Right hindlimb (tissue), 1 donor: Measurements from ENCODE around the gene SCGB1C1.
"Not testable (repeated sequence)": the region's sequence is repeated elsewhere in the genome, so short reads cannot be mapped to it uniquely, and the experiment has no call there.

Source experiments
- DNase-seq: peaks from one replicate; pipeline ENCODE4 v3.0.0-alpha.2; 2018

SCGB1C1 gene

DNA sequence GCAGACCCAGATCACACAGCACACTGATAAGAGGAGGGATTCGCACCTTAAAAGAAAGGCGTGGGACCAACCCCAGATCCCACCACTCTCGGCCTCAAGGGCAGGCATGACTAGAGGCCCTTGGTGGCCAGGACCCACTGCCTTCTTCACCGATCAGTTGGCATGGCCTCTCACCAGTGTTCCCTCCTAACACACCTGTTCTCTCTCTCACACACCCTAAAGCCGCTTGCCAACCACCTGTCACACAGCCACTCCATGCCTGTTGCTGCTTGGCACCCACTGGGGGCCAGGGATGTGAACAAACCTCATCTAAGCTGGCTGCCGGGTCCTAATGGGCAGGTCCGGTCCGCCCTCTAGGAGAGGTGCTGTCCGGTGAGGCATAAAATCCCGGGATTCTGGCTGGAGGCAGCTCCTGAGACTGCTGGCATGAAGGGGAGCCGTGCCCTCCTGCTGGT lies at the start of gene SCGB1C1:
SCGB1C1 (plus strand) TSS at position 405 of the 455 bp plus-strand sequence; CDS start at position 427, 22 bp downstream.
- not testable (repeated sequence) for DNase-seq

DNA sequence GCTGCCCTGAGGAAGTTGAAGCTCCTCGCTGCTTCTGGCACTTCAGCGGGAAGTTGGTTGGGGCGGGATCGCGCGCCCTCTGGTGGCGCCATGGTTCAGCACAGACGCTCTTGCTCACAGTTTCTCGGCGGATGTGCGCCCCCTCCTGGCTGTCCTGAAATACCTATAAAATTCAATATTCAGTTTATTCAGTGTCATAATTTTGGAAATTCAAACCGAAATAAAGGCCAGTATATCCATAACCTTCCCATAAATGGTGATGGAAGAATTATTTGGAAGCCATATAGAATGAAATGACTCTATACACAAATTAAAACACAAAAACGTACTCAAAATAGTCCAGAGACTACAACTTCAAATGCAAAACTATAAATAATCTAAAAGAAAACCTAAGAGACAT lies 12.6 kb upstream of the SCGB1C1 start:
- not testable (repeated sequence) for DNase-seq

DNA sequence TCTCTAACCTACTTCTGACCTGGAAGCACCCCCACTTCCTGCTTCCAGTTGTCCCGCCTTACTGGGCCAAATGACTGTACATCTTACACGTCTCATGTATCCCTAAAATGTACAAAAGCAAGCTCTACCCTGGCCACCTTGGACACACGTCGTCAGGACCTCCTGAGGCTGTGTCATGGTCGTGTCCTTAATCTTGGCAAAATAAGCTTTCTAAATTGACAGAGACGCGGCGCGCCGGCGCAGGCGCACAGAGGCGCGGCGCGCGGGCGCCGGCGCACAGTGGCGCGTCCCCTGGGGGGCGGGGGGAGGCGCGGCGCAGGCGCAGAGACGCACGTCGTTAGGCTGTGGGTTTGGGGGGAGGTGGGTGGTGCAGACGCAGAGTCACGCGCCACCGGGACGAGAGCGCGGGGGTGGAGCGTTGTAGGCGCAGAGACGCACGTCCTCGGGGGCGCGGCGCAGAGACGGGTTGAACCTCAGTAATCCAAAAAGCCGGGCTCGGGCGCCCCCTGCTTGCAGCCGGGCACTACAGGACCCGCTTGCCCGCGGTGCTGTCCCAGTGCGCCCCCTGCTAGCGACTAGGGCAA lies 3.6 kb upstream of the SCGB1C1 start:
- DNase-seq = not testable (repeated sequence)

DNA sequence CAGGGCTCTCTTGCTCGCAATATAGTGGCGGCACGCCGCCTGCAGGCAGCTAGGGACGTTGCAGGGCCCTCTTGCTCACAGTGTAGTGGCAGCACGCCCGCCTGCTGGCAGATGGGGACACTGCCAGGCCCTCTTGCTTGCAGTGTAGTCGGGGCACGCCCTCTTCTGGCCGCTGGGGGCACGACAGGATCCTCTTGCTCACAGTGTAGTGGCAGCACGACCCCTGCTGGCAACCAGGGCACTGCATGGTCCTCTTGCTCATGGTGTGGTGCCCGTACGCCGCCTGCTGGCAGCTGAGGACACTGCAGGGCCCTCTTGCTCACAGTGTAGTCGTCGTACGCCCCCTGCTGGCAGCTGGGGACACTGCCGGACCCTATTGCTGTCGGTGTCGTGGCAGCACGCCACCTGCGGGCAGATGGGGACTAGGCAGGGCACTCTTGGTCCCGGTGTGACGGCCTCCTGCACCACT lies 3.0 kb upstream of the SCGB1C1 start:
- DNase-seq = not testable (repeated sequence)

DNA sequence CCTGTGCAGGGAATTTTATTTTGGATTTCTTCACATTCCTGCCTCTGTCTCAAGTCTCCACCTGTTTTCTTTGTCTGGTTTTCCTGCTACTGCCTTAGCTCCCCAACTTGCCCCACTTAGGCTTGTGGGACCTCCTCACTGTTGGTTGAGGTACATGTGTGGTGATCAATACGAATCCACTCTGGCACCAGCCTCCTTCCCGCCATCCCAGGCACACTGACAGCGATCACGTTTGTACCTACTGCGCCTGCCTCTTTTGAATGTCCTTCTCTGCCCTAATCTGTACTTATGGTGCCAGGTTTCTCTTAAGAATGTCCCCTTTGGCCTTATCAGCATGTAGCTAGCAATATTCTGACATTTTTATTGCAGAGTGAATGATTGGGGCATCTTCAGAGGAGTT lies 2.3 kb upstream of the SCGB1C1 start:
- not testable (repeated sequence) for DNase-seq

DNA sequence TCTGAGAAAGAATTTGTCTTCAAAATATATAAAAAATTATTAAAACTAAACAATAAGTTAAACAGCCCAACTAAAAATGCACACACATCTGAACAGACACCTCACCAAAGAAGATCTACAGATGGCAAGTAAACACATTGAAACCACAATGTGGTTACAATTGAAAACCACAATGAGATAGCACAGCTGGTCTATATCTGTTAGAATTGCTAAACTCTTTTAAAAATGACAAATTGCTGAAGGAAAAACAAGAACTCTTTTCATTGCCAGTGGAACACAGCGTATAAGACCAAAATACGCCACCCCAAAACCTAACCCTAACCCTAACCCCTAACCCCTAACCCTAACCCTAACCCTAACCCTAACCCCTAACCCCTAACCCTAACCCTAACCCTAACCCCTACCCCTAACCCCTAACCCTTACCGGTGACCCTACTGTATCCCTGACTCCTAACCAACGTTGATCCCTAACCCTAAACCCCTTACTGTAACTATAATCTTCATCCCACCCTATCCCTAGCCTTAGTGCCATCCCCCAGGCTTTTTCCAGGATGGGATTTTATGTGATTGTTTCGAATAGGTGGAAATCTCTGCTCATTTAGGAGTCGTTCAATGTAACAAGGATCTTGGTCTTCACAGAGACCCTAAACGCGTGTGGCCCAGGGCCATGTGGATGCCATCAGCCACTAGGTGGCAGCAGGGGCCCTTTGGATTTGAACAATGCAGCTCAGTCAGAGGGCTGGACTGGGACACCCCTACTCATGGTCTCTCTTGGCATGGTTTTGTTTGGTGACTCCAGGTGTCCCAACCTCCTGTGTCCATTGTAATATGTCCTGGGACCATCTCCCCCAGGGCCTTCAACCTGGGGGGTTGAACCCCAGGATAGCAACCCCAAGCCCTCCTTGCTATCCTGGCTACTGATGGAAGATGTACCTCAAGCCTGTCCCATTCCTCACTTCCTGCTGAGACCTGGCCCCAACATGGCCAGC lies 1.1 kb upstream of the SCGB1C1 start:
- DNase-seq = not testable (repeated sequence)

DNA sequence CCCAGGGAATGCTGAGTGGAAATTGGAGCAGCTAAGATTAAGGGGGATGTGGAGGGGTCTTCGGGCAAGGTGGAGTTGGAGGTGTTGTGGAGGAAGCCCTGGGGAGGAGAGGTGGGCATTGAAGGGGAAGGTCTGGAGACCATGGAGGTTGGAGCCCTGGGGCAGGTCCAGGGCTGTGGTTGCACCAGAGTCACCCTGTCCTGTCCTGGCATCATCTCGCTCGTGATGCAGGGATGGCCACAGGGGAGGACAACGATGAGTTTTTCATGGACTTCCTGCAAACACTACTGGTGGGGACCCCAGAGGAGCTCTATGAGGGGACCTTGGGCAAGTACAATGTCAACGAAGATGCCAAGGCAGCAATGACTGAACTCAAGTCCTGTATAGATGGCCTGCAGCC lies 603 bp downstream of the SCGB1C1 start:
- DNase-seq = not testable (repeated sequence)

DNA sequence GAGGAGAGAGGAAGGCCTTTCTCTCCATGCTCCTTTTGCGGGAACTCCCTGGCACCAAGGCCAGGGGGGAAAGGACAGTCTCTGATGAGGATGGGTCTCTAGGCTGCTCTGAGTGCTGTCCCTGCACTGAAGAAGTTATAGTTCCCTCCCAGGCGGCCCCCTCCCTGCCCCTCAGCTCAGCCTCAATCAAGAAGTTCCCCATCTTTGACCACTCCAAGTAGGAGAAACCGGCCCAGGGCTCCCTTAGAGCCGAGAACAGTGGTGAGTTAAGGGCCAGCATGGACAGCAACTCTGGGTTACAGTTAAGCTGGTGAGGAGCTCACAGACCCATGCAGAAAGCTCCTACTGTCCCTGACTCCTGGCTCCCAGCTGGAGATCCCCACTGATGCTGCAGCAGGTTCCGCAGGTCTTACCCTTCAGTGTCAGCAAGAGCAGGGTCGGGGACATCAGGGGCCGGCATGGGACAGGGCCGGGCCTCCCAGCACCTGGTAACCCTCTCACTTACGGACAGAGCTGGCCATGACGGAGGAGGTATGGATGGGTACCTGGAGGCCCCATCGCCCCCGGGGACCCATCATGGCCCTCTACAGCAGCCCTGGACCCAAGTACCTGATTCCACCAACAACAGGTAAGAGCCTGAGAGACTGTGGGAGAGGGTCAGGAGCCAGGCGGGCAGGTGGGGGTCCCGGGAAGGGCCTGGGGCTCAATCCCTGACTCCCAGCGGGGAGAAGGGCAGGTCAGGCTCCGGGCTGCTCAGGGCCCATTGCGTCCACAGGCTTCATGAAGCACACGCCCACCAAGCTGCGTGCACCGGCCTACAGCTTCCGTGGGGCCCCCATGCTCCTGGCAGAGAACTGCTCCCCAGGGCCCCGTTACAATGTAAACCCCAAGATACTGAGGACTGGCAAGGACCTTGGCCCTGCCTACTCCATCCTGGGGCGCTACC lies 4.2 kb downstream of the SCGB1C1 start:
- peak; percentile 19 for DNase-seq

DNA sequence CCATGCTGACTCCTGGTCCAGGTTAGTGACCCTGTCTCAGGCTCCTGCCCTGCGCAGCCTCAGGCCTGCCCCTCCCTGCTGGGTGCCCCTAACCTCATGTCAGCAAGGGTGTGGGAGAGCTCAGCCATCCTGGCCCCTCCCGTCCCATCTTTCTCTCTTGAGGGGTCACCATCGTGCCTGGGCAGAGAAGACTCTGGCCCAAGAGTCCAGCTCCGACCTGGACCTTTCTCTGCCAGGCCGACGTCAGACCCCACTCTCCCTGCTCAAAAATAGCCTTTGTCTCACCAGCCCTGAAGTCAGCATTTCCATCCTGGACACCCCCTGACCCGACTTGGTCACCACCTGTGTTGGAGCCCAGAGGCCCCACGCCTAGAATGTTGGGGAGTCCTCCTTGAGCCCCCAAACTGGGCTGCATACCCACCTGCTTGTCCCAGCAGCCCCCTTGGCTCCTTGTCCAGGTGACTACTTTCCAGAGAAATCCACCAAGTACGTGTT lies 4.9 kb downstream of the SCGB1C1 start:
- no peak for DNase-seq

DNA sequence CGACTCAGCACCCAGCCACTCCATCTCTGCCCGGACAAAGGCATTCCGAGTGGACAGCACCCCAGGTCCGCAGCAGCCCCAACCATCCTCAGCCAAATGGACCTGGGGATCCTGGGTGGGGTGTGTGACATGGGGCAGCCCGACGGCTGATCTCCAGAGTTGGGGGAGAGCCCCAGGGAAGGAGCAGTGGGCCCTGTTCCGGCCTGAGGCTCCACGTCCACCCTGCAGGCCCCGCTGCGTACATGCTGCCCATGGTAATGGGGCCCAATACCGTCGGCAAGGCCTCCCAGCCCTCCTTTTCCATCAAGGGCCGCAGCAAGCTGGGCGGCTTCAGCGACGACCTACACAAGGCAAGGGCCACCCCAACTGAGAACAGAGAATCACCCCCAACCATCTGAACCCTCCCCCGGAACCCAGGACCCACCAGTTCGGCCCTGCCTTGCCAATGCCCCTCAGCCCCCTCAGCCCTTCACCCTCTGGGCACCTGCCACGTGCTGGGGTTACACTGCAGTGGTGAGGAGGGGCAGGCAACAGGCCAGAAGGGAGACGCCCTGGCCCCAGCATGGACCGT lies 5.4 kb downstream of the SCGB1C1 start:
- DNase-seq = peak; percentile 23

DNA sequence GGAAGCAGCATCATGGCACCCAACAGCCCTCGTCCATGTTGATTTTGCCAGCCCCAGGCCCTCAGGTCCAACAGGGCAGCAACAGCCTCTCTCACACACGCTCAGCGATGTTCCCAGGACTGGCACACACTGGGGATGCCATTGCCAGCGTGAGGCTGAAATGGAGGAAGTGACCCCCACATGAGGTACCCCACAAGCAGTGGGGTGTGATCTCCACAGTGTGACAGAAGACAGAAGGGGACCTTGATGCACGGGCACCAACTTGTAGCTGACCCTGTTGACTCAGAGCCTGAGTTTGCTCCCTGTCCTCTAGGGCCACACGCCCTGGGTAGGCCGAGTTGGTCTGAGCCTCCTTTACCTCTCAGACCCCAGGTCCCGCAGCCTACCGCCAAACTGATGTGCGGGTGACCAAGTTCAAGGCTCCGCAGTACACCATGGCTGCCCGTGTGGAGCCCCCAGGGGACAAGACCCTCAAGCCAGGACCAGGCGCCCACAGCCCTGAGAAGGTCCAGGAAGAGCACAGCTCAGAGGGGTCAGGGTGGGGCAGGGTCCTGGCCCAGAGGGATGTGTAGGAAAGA lies 6.2 kb downstream of the SCGB1C1 start:
- DNase-seq = peak; percentile 11

DNA sequence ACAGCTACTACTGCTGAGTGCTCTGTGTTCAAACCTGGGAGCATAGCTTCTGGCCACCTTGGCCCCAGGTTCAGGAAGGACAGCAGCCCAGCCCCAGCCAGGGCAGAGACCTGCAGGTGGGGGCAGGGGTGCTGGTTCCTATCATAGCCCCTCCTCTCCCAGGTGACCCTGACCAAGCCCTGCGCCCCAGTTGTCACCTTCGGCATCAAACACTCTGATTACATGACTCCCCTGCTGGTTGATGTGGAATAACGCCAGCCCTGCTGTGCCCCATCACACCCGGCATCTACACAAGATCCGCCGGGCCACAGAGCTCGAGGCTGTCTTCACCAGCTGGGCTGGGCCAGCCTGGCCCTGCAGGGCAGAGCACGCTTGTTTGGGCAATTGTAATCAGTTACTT lies 6.9 kb downstream of the SCGB1C1 start:
- DNase-seq = peak; percentile 18

DNA sequence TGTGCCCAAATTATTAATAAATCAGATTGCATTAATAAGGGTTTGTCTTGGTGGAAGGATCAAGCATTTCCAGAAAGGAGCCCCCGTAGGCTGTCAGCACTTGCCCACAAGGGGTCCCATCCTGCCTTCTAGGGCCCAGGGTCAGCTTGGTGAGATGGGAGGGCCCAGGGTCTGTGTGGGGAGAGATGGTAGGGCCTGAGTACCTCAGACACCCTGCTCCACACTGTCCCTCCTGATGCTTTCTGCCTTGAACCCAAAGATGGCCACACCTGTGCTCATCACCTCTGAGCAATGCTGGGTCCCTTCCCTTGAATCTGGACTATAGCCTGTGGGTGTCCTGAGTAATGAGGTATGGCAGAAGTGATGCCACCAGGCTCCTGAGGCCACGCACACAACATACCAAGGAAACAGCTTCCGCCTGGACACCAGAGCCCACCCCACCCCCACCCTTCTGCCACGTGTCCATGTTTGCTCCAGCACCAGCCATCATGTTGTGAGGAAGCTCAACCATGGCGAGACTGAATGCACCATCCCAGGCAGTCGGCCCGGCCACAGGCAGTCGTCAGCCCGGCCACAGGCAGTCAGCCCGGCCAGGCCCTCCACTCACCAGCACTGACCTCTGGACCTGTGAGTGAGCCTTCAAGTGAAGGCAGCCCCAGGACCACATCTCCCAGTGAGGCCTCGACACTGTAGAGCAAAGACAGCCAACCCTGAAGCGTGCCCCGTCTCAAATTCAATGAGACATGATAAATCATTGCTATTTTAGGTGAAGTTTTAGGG lies 7.5 kb downstream of the SCGB1C1 start:
- peak; percentile 17 for DNase-seq

DNA sequence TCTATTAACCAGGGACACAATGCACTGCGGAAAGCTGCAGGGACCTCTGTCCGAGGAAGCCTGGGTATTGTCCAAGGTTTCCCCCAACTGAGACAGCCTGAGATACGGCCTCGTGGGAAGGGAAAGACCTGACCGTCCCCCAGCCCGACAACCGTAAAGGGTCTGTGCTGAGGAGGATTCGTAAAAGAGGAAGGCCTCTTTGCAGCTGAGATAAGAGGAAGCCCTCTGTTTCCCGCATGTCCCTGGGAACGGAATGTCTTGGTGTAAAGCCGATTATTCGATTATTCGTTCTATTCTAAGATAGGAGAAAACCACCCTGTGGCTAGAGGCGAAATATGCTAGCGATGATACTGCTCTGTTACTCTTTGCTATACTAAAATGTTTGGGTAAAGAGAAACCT lies 9.1 kb downstream of the SCGB1C1 start:
- no peak for DNase-seq

DNA sequence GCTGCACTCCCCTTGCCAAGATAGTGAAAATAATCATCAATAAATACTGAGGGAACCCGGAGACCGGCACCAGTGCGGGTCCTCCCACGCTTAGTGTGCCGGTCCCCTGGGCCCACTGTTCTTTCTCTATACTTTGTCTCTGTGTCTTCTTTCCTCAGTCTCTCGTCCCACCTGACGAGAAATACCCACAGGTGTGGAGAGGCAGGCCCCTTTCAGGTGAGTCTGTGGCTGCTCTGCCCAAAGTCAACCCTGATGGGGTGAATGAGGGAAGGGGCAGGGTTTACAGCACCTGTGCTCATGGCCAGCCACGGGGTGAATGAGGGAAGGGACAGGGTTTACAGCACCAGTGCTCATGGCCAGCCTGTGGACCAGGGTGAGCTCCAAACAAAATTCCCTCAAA lies 9.6 kb downstream of the SCGB1C1 start:
- peak; percentile 16 for DNase-seq

DNA sequence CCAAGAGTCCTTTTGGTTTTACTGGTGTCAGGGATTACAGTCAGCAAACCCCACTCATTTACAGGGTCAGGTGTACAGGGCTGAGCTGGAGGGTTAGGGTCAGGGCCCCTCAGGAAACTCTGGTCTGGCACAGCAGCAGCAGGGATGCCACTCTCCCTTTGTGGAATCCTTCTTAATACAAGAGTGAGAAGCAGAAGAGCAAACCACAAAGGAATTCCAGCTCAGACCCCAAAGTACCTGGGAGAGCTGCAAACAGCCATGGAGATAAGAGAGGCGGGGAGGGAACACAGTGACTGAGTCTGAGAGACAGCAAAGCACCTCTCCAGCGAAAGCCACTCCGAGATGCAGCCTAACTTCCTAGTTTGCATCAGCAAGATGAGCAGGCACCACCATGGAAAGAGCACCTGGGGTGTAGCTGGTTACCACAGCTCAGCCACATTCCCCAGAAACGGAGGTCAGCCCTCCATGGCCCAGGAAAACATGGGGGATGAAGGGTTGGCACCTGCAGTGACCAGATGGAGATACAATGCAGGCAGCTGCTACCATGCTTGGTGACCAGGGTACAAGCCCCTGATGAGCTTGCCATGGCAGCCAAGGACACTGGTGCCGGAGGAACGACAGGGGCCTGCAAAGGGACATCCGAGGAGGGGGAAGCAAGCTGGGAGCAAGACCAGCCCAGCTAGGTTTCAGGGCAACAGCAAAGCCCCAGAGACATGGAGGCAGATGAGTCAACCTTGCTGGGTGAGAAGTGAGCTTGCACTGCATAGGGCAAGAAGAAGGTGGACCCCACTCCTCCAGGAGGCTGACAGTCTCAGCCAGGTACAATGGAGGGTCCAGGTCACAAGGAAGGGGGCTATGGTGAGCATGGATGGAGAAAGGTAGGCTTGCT lies 10.4 kb downstream of the SCGB1C1 start:
- DNase-seq = no peak

DNA sequence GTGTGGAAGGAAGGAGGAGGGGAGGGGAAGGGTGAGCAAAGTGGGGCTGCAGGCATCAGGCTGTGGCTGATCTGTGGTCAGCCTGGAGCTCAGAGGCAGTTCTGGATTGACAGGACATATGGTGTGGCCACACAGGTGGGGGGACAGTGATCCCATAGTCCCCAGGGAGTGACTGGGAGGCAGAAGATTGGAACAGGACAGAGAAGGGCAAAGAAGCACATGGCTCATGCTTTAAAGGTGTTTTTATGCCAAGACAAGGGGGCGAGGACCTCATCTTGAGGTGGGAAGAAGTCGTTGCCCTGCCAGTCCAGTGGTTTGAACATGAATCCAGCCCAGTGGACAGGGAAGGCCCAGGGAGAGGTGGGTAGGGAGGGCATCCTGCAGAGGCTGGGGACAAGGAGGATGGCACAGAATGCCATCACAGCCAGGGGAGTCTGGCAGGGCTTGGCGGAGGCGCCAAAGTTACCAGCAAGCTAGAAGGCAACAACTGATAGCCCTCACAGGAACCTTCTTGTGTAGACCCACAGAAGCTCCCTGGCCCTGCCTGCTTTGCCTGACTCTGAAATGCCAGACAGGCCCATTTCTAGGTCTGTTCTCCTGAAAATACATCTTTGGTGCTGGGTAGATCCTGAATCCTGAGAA lies 11.2 kb downstream of the SCGB1C1 start:
- DNase-seq = peak; percentile 15

DNA sequence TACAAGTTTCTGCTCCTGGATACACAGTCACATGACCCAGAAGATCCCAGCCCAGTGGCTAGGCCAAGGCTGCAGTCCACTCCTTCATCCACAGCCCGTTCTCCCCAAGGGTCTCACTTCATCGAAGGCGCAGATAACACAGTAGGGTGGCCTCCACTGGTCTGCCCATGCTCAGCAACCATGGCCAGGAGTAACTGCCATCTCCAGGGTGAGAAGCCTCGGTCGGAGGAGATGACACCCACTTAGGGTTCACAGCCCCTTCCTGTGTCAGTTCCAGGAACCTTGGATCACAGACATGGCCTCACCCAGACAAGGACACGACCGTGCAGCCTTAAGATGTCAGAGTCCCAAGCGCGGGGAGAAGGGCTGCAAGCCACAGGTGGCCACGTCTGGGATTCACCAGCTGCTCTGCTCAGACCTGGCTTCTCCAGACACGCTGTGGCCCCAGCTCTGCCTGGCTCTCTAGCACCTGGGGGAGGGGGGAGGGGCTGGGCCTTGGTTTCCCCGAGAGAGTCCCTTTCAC lies 11.8 kb downstream of the SCGB1C1 start:
- DNase-seq = peak; percentile 23
